Astrocyte of the spinal cord (primary cell): Measurements from ENCODE around the gene TUBG1.

Source experiments
- DNase-seq: peaks from one replicate; pipeline ENCODE4 v3.0.0; 2011; ENCODE audit warnings: low read depth, low spot score
- H3K4me3 ChIP-seq: 2 replicates; pipeline ENCODE4 v1.5.1; 2011; ENCODE audit warnings: low read depth, mild to moderate bottlenecking, low read length, moderate library complexity
- CTCF ChIP-seq: IDR thresholded peaks from 2 replicates; pipeline ENCODE4 v1.5.1; 2012; ENCODE audit warnings: low read depth, mild to moderate bottlenecking, low read length, inconsistent platforms
- in situ Hi-C: cut with HindIII; loops from 2 replicates; pipeline ENCODE4 v1.10.0; 2017; ENCODE audit warnings: low sequenced_read_pairs

Gene TUBG1

GRCh38 chr17:42563950-42564349 is 45.5 kb upstream of the TUBG1 start:
- no peak overlapping the region for H3K4me3 ChIP-seq
- no peak for DNase-seq
- in situ Hi-C loops, result no loop called here
- TF ChIP-seq CTCF, result no peak

GRCh38 chr17:42564815-42565522 is 44.5 kb upstream of the TUBG1 start:
- no peak for DNase-seq
- no peak overlapping the region for H3K4me3 ChIP-seq
- in situ Hi-C loops, result no loop called here
- no peak for TF ChIP-seq CTCF

GRCh38 chr17:42565523-42566214 is 43.8 kb upstream of the TUBG1 start:
- DNase-seq, result no peak
- no peak for TF ChIP-seq CTCF
- in situ Hi-C loops, result no loop called here
- no peak overlapping the region for H3K4me3 ChIP-seq

- peak overlapping the region; percentile 90 for H3K4me3 ChIP-seq
- DNase-seq, result no peak
- no peak for TF ChIP-seq CTCF
- in situ Hi-C loops, result no loop called here
Measured at GRCh38 chr17:42566215-42566882, 43.1 kb upstream of the TUBG1 start.

- in situ Hi-C loops, result no loop called here
- DNase-seq, result peak; percentile 86
- peak within 1 kb of the TSS; percentile 90 for H3K4me3 ChIP-seq
- no peak for TF ChIP-seq CTCF
Measured at GRCh38 chr17:42566883-42567573, 42.5 kb upstream of the TUBG1 start, which contains the start of gene MLX. Gene MLX (plus strand): TSS chr17:42567100. CDS start chr17:42567125, 25 bp downstream.
